HG02840 (cell line): ENCODE data around the gene TUT7.

Experiments
- ATAC-seq: cut with Tn5 transposase; IDR thresholded peaks from one replicate; pipeline ENCODE4 v1.9.1; 2021; ENCODE audit warnings: mild to moderate bottlenecking, moderate library complexity, moderate number of reproducible peaks; ENCODE audit not compliant: unreplicated experiment, low FRiP score

TUT7 gene

GRCh38 chr9:86351880-86352279 is 2.3 kb downstream of the TUT7 start:
- no peak for ATAC-seq

GRCh38 chr9:86350006-86350760 is 4.0 kb downstream of the TUT7 start:
- no peak for ATAC-seq

- no peak for ATAC-seq
These were observed 4.9 kb downstream of the TUT7 start for GRCh38 chr9:86349271-86349670.

- ATAC-seq, result no peak
These were observed 6.2 kb downstream of the TUT7 start for GRCh38 chr9:86347991-86348390.

GRCh38 chr9:86344818-86345217 is 9.4 kb downstream of the TUT7 start:
- no peak for ATAC-seq

- no peak for ATAC-seq
These were observed 11.9 kb downstream of the TUT7 start for GRCh38 chr9:86342269-86342668.

GRCh38 chr9:86341007-86341491 is 13.2 kb downstream of the TUT7 start:
- no peak for ATAC-seq

GRCh38 chr9:86340356-86341006 is 13.7 kb downstream of the TUT7 start:
- no peak for ATAC-seq

GRCh38 chr9:86337469-86338108 is 16.6 kb downstream of the TUT7 start:
- no peak for ATAC-seq

- ATAC-seq, result no peak
These were observed 18.2 kb downstream of the TUT7 start for GRCh38 chr9:86336058-86336457.

- ATAC-seq, result no peak
These were observed 20.6 kb downstream of the TUT7 start for GRCh38 chr9:86333651-86334050.

GRCh38 chr9:86330186-86330585 is 24.0 kb downstream of the TUT7 start:
- ATAC-seq, result no peak

- ATAC-seq, result no peak
These were observed 24.6 kb downstream of the TUT7 start for GRCh38 chr9:86329649-86330048.

GRCh38 chr9:86328156-86328555 is 26.1 kb downstream of the TUT7 start:
- no peak for ATAC-seq

GRCh38 chr9:86326536-86326935 is 27.7 kb downstream of the TUT7 start:
- ATAC-seq, result no peak

- no peak for ATAC-seq
These were observed 29.3 kb downstream of the TUT7 start for GRCh38 chr9:86324901-86325300.

- ATAC-seq, result no peak
These were observed 29.9 kb downstream of the TUT7 start for GRCh38 chr9:86324308-86324707.

GRCh38 chr9:86322973-86323644 is 31.1 kb downstream of the TUT7 start:
- ATAC-seq, result no peak

- no peak for ATAC-seq
These were observed 32.8 kb downstream of the TUT7 start for GRCh38 chr9:86321373-86321772.

GRCh38 chr9:86318187-86318586 is 36.0 kb downstream of the TUT7 start:
- ATAC-seq, result no peak

- no peak for ATAC-seq
These were observed 39.1 kb downstream of the TUT7 start for GRCh38 chr9:86315078-86315477.
